ENCODE results near the gene RPP21.

- TF ChIP-seq CTCF (IDR thresholded peaks at IDR 0.05) = no peak
- TF ChIP-seq EZH2 (IDR thresholded peaks at IDR 0.05; ENCODE audit: borderline replicate concordance, insufficient read depth, low read depth, low read length, poor library complexity, severe bottlenecking) = no peak
Measured at GRCh38 chr6:30380464-30380863, 35.5 kb downstream of the RPP21 start.
